GM11168 (cell line): ENCODE measurements around the gene CSPG4.
"Not testable (repeated sequence)": the region's sequence is repeated elsewhere in the genome, so short reads cannot be mapped to it uniquely, and the experiment has no call there.

ENCODE experiments used
- in situ Hi-C: fragments of 300-500 bp; cut with MboI; formaldehyde crosslinking; loops from one replicate; pipeline ENCODE4 v1.12.0; 2022; ENCODE audit warnings: low sequenced_read_pairs; ENCODE audit not compliant: unreplicated experiment

Gene CSPG4

DNA sequence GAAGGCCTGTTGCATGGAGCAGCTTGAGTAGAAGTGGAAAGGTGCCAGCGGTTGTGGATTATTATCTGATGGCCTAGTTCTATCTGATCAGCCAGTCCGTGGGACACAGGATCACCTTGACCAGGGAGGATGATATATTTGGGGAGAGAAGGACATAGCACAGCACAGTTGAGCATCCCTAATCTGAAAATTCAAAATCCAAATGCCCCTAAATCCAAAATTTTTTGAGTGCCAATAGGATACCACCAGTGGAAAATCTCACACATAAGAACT is 6.0 kb downstream of the CSPG4 start:
- in situ Hi-C loops: no loop called here

DNA sequence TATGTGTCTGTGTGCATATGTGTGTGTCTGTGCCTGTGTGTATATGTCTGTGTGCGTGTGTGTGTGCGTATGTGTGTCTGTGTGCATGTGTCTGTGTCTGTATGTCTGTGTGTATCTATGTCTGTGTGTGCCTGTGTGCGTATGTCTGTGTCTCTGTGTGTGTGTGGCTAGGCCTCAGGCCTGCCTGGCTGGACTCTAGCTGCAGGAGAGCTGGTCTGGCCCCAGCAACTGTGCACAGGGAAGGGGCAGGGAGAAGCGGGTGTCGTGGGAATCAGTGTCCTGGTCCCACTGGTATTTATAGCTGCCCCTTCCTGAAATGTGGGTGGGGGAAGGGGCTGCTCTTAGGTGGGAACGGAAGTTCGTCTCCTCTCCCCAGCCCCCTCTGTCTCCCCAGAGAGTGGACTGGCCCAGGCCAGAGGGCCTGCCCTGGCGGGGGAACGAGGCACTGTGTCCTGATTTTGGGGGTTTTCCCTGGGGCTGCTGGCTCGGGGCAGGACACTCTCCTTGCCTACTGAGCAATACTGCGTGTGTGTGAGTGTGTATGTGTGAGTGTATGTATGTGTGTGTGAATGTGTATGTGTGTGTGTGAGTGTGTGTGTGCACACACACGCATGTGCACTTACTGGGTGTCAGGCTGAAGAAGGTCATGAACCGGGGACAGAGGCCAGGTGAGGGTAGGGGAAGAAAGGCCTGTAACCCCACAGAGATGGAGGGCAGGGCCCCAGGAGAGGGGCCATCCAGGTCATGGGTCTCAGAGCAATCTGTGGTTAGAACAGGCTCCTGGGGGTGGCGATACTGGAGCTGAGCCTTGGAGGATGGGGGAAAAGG is 6.6 kb downstream of the CSPG4 start:
- in situ Hi-C loops: no loop called here

- in situ Hi-C loops: not testable (repeated sequence)
These were observed 7.3 kb downstream of the CSPG4 start for GRCh38 chr15:75705375-75705774.

DNA sequence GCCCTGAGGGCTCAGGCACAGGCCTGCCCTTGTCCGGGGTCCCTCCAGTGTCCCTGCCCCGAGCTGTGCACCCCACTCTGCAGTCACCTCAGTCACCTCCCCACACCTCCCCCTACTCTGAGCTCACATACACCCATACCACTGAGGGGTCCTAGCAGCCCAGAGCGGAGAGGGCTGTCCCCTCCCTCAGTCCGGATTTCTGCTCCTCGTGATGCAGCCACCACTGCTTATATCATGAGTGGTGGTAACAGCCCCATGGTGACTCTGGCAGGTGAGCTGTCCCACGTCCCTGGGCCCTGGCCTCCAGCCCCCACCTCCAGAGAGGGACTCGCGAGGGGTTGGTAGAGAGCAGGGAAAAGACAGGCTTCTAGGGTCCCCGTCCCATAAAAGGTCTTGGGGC is 8.0 kb downstream of the CSPG4 start:
- in situ Hi-C loops: no loop called here

DNA sequence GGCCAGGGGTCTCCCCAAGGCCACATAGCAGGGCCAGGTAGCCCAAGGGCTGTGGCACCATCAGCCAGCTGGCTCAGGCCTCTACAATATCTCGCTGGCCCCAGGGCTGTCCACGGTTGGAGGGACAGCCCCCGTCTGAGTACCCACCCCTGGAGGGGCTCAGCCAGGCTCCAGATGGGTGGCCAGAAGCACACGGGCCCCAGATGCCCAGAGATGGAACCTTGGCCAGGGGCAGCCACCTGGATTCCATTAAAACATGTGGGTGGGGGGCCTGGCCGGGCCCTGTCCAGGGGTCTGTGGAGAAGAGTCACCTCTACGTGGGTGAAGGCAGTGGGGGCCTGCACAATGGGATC is 8.4 kb downstream of the CSPG4 start:
- in situ Hi-C loops: no loop called here

GRCh38 chr15:75703440-75704262 is 9.0 kb downstream of the CSPG4 start:
- in situ Hi-C loops: not testable (repeated sequence)

GRCh38 chr15:75702436-75702835 is 10.2 kb downstream of the CSPG4 start:
- in situ Hi-C loops: no loop called here

DNA sequence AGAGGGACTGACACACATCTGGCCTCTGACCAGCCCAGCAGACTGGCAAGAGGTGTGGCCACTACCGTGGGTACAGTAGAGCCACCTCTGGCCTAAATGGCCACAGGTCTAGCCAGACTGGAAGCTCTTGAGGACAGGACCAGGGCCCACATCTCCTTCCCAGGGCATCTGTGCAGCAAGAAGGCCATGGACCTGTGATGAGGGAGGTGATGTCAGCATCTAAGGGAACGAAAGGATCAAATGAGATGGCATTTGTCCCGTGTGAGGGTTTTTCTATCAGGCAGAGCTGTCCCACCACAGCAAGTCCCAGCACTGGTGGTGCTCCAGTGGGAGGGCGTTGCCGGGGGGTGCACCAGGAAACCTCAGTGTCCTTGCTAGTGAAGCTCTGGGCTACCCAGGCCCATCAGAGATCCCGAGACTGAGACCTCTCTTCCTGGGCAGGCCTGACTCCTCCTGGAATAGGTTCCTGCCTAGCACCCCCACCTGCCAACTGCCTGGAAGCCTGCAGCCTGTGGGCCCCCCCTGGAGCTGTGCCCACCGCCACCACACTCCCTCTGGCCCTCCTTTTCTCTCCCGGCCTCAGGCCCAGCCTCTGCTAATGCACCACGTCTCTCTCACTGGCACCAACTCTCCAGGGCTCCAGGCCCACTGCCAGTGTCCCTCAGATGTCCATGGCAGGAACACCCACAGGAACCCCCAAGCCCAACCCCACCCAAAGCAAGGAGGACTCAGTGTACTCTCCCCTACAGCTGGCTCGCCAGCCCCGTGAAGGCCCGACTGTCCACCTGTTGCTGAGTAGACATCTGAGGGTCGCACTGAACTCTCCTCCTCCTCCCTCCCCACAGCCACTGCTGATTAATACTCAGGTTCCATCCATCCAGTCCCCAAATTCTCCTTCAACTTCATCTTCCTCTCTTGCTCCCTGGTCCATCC is 11.3 kb downstream of the CSPG4 start:
- in situ Hi-C loops: not testable (repeated sequence)

GRCh38 chr15:75699961-75700874 is 12.4 kb downstream of the CSPG4 start:
- in situ Hi-C loops: not testable (repeated sequence)

- in situ Hi-C loops: not testable (repeated sequence)
These were observed 13.1 kb downstream of the CSPG4 start for GRCh38 chr15:75699517-75699916.

GRCh38 chr15:75697974-75698747 is 14.5 kb downstream of the CSPG4 start:
- in situ Hi-C loops: not testable (repeated sequence)

DNA sequence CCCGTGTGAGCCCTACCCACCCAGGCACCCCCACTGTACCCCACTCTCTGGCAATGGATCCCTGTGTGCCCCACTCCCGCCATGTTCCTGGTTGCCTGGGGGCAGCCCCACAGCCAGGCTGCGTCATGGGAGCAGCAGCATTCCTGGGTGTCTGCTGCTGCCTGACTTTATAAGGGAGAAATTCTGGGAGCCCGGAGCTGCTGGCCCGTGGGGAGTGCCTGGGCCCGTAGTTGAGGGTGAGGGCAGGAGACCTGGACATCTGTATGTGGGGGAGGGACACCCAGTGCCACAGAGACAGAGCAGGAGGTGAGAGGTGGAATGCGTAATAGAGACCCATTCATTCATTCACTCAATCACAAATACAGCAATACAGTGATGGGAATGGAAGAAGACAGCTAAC is 15.1 kb downstream of the CSPG4 start:
- in situ Hi-C loops: no loop called here

DNA sequence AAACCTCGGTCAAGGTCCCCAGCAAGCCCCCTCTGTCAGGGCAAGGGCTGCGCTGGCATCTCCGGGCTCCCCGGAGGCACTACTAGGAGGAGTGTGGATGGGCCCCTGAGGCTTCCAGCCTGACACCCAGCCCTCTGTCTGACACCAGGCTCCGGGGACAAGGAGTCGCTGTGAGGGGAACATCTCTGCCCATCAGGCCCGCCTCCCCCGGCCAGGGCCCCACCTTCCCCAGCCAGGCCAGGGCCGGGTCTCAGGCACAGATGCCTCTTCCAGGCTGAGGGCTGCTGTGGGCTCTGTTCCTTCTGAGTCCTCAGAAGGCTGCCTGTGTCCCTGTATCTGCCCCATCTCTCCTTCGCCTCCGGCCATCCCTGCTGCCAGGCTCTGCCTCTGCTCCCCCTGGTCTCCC is 15.8 kb downstream of the CSPG4 start:
- in situ Hi-C loops: no loop called here

DNA sequence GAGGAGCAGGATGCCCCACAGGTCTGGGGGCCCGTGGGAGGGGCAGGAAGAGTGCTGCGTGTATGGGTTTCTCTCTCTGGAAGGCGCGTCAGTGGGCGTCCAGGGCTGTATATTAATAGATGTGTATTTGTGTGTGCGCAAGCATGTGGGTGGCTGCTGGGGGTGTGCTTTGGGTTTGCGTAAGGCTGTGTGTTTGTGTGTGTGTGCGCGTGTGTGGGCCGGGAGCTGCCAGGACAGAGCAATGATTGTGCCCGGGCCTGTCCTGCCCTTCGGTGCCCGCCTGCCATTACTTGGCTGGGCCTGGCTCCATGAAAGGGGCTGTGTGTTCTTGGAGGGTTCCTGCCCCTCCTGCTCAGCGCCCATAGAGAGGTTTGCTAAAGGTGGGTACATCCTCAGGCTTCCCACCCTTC is 16.3 kb downstream of the CSPG4 start:
- in situ Hi-C loops: no loop called here

- in situ Hi-C loops: no loop called here
These were observed 16.9 kb downstream of the CSPG4 start for GRCh38 chr15:75695634-75696310.

GRCh38 chr15:75695220-75695619 is 17.4 kb downstream of the CSPG4 start:
- in situ Hi-C loops: no loop called here

DNA sequence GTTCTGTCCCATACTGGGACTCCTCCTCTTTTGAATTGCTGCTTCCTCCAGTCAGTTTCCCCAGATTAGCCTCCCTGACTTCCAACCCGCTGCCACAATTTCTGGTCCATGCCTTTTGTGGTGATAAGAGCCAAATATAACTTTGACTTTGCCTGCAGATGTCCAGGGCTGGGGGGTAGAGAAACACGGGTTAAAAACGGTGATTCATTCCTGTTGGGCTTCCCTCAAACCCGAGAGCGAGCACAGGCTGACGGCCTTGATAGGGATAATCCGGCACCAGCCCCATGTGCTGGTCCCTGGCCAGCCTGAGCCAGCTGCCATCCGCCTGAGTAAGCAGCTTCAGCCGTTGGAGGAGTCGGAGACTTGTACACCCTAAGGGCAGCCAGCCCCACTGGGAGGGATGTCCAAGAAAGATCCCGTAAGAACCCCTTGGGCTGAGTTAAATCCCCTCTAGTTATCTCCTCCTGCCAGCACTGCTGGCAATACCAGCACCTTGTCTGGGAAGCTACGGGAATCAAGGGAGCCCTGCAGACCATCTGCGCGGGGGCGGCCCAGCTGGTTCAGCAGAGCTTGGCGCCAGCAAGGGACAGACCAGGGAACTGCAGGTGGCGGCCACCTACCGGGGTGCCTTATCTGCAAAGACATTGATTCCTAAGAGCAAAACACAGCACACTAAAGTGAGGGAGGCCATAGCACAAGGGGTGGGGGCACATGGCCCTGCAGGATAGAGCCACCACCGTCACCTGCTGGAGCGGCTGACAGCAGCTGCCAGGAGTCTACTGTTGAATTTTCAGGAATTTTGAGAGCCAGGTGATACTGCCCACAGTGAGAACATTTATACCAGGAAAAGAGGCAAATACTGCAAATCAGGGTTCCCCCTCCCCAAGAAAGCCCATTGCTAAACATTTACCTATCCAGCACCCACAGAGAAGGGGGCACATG is 18.1 kb downstream of the CSPG4 start:
- in situ Hi-C loops: no loop called here
